ENCODE data around the gene TTC6. TPM values are rescaled to one million over a fixed set of nuclear protein-coding genes. Genes with fewer than 3 reads are reported as not detected.
A peak's percentile ranks its signal among the peaks of the same experiment; 100 is the strongest.

TTC6 gene
- total RNA-seq, 2 donors from 2014 or later: 8.1 to 11.0 TPM

- H3K9ac ChIP-seq (ENCODE audit: extremely low read depth, low read length, poor library complexity, severe bottlenecking): no peak overlapping the region
- Mint-ChIP-seq H3K4me1 (peaks cover 36% of the 10 kb centered on the region), H3K27ac (no peak overlapping the region), H3K9me3 (no peaks in the 10 kb centered on the region), H3K27me3 (ENCODE audit: insufficient read depth) (peaks cover 79% of the 10 kb centered on the region), H3K36me3 (ENCODE audit: low read depth) (peaks cover 4% of the 10 kb centered on the region), H3K4me3 (peak overlapping the region; percentile 56)
- H3K27ac ChIP-seq (ENCODE audit: low read depth, low read length): no peak overlapping the region
- 9 to 21% methylated on average over 16 to 23 of the region's 23 CpGs for WGBS, 2 experiments (ENCODE audit: insufficient coverage in 1 of 2, insufficient read length in 1 of 2)
- no peaks in the 10 kb centered on the region for H3K9me3 ChIP-seq (ENCODE audit: control insufficient read depth, low read length)
- no peaks in the 10 kb centered on the region for H3K36me3 ChIP-seq (ENCODE audit: control insufficient read depth, insufficient read depth, low read length)
- TF ChIP-seq CTCF (conservative IDR thresholded peaks at IDR 0.05): no peak
- peaks cover 93% of the 10 kb centered on the region for H3K27me3 ChIP-seq (ENCODE audit: control insufficient read depth, insufficient read depth, low read length, poor library complexity, severe bottlenecking)
- peaks cover 8% of the 10 kb centered on the region for H3K4me1 ChIP-seq (ENCODE audit: control insufficient read depth, insufficient read depth, low read length)
- peak; percentile 76 for DNase-seq
- peak overlapping the region; percentile 72 for H3K4me3 ChIP-seq (ENCODE audit: low read length)
Measured at GRCh38 chr14:37585101-37585511, 10.3 kb upstream of the TTC6 start.

GRCh38 chr14:37585971-37586796, 9.2 kb upstream of the TTC6 start:
- DNase-seq: no peak
- Histone ChIP-seq H3K9ac (ENCODE audit: extremely low read depth, low read length, poor library complexity, severe bottlenecking) (no peak overlapping the region), H3K27me3 (ENCODE audit: control insufficient read depth, insufficient read depth, low read length, poor library complexity, severe bottlenecking) (peaks cover 93% of the 10 kb centered on the region), H3K36me3 (ENCODE audit: control insufficient read depth, insufficient read depth, low read length) (no peaks in the 10 kb centered on the region), H3K4me1 (ENCODE audit: control insufficient read depth, insufficient read depth, low read length) (peaks cover 10% of the 10 kb centered on the region), H3K27ac (ENCODE audit: low read depth, low read length) (no peak overlapping the region), H3K9me3 (ENCODE audit: control insufficient read depth, low read length) (no peaks in the 10 kb centered on the region), H3K4me3 (ENCODE audit: low read length) (no peak overlapping the region)
- peaks cover 13% of the 10 kb centered on the region for H3K36me3 Mint-ChIP-seq (ENCODE audit: low read depth)
- TF ChIP-seq CTCF (conservative IDR thresholded peaks at IDR 0.05): no peak
- H3K9me3 Mint-ChIP-seq: no peaks in the 10 kb centered on the region
- H3K4me3 Mint-ChIP-seq: peak overlapping the region; percentile 56
- H3K4me1 Mint-ChIP-seq: peaks cover 46% of the 10 kb centered on the region
- H3K27ac Mint-ChIP-seq: no peak overlapping the region
- H3K27me3 Mint-ChIP-seq (ENCODE audit: insufficient read depth): peaks cover 79% of the 10 kb centered on the region
- 10% methylated on average over 7 to 8 of the region's 10 CpGs for WGBS, 2 experiments (ENCODE audit: insufficient coverage in 1 of 2, insufficient read length in 1 of 2)

- no peak overlapping the region for H3K4me3 ChIP-seq (ENCODE audit: low read length)
- Mint-ChIP-seq H3K9me3 (no peaks in the 10 kb centered on the region), H3K27me3 (ENCODE audit: insufficient read depth) (peaks cover 77% of the 10 kb centered on the region), H3K4me3 (peak overlapping the region; percentile 69), H3K36me3 (ENCODE audit: low read depth) (peaks cover 16% of the 10 kb centered on the region), H3K4me1 (peaks cover 48% of the 10 kb centered on the region), H3K27ac (no peak overlapping the region)
- peaks cover 92% of the 10 kb centered on the region for H3K27me3 ChIP-seq (ENCODE audit: control insufficient read depth, insufficient read depth, low read length, poor library complexity, severe bottlenecking)
- H3K4me1 ChIP-seq (ENCODE audit: control insufficient read depth, insufficient read depth, low read length): peaks cover 10% of the 10 kb centered on the region
- WGBS, 2 experiments (ENCODE audit: insufficient coverage in 1 of 2, insufficient read length in 1 of 2): no CpG with 5 or more reads among the region's 1 CpG
- no peaks in the 10 kb centered on the region for H3K9me3 ChIP-seq (ENCODE audit: control insufficient read depth, low read length)
- no peak overlapping the region for H3K9ac ChIP-seq (ENCODE audit: extremely low read depth, low read length, poor library complexity, severe bottlenecking)
- no peaks in the 10 kb centered on the region for H3K36me3 ChIP-seq (ENCODE audit: control insufficient read depth, insufficient read depth, low read length)
- H3K27ac ChIP-seq (ENCODE audit: low read depth, low read length): no peak overlapping the region
- no peak for TF ChIP-seq CTCF (conservative IDR thresholded peaks at IDR 0.05)
- no peak for DNase-seq
Measured at GRCh38 chr14:37586797-37587130, 8.7 kb upstream of the TTC6 start.

All from endodermal cell (in vitro differentiated cells).